ENCODE measurements around the gene ADPRH.

ADPRH gene

DNA sequence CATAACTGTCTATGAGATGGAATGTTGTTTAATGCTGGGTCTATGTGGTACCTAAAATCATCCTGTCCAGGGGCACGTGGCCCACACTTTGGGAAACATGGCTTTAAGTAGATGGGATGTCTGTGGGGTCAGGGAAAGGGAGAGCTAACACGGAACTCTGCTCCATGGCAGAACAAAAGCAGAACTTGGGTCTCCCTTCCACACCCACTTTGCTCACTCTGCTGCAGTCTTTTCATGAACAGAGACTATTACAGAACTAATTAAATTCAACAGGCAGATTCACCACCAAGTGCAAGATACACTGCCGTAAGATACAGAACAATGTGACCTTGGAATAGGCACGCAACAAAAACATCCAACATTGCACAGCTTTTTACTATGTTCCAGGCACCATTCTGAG lies 52.9 kb downstream of the ADPRH start:
- H3K27ac Mint-ChIP-seq, result peak overlapping the region; percentile 69
- no peaks in the 10 kb centered on the region for H3K36me3 Mint-ChIP-seq (ENCODE audit: low read depth)
- intact Hi-C loops (cut with micrococcal nuclease), result no loop called here
- H3K9me3 Mint-ChIP-seq, result no peaks in the 10 kb centered on the region
- H3K4me3 Mint-ChIP-seq, result no peak overlapping the region
- no peaks in the 10 kb centered on the region for H3K27me3 Mint-ChIP-seq
- peaks cover 86% of the 10 kb centered on the region for H3K4me1 Mint-ChIP-seq (ENCODE audit: low read depth)

DNA sequence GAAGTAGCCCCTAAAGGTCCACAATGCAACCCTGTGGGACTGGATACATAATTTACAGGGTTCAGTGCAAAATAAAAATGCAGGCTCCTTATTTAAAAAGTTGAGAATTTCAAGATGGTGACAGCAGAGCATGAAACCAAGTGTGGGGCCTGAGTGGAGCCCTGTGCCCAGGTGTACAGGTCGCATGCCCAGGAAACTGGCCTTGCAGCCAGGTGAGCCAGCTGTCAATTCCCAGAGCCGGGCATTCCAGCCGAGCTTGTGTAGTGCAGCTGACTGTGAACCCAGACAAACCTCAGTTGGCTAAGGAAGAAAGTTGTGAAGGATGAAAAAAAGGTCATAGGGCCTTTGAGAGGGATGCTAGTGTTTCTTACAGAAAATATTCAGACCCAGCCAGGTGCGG lies 53.5 kb downstream of the ADPRH start:
- no peaks in the 10 kb centered on the region for H3K36me3 Mint-ChIP-seq (ENCODE audit: low read depth)
- no peaks in the 10 kb centered on the region for H3K27me3 Mint-ChIP-seq
- H3K4me3 Mint-ChIP-seq, result no peak overlapping the region

DNA sequence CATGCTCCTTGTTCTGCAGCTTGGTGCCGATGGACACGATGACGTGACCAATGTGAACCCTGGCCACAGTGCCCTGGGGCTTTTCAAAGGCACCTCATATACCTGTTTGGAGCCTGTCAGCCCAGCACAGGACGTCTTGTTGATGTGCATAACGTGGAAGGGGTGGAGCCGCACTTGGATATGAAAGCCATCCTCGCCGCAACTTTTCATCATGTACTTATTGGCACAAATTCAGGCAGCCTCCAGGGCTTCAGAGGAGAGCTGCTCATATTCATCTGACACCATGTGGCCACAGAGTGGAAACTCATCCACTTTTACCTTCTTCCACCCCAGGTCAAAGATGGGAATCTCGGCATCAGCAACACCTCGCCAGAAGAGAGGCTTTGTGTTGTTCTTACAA lies 56.4 kb downstream of the ADPRH start:
- Mint-ChIP-seq H3K27ac (no peak overlapping the region), H3K4me3 (no peak overlapping the region), H3K9me3 (no peaks in the 10 kb centered on the region), H3K4me1 (ENCODE audit: low read depth) (peaks cover 82% of the 10 kb centered on the region), H3K27me3 (no peaks in the 10 kb centered on the region), H3K36me3 (ENCODE audit: low read depth) (no peaks in the 10 kb centered on the region)
- intact Hi-C loops (cut with micrococcal nuclease), result loop anchor here (5.0 kb wide), 1 partner anchor 42 kb away; the partner anchor contains the start of gene COX17

More for the DNA sequence above, 53.5 kb downstream of the ADPRH start:
- Mint-ChIP-seq H3K27ac (no peak overlapping the region), H3K9me3 (no peaks in the 10 kb centered on the region), H3K4me1 (ENCODE audit: low read depth) (peaks cover 86% of the 10 kb centered on the region)
- intact Hi-C loops (cut with micrococcal nuclease), result no loop called here

DNA sequence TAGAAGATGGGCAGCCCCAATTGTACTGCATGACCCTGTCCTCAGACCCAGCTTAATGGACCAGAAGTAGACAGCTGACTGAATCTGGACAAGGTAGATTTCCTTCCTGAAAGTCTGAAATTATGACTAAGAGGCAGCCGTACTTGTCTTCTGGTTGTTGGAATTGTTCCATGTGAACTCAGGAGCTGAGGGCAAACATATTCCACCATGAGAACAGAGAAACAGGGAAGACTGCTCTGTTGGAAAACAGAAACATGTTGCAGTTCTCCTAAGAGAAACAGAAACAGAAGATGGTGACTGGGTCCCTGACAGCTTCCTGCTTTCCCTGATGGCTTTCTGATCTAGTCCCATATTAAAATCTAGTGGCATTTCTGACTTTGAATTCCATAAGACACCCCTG lies 57.0 kb downstream of the ADPRH start:
- H3K9me3 Mint-ChIP-seq, result no peaks in the 10 kb centered on the region
- H3K4me1 Mint-ChIP-seq (ENCODE audit: low read depth), result peaks cover 78% of the 10 kb centered on the region
- H3K4me3 Mint-ChIP-seq, result no peak overlapping the region
- intact Hi-C loops (cut with micrococcal nuclease), result loop anchor here (5.0 kb wide), 1 partner anchor 41 kb away; the partner anchor contains the start of gene COX17
- H3K27me3 Mint-ChIP-seq, result no peaks in the 10 kb centered on the region
- peak overlapping the region; percentile 99 for H3K27ac Mint-ChIP-seq
- H3K36me3 Mint-ChIP-seq (ENCODE audit: low read depth), result no peaks in the 10 kb centered on the region

DNA sequence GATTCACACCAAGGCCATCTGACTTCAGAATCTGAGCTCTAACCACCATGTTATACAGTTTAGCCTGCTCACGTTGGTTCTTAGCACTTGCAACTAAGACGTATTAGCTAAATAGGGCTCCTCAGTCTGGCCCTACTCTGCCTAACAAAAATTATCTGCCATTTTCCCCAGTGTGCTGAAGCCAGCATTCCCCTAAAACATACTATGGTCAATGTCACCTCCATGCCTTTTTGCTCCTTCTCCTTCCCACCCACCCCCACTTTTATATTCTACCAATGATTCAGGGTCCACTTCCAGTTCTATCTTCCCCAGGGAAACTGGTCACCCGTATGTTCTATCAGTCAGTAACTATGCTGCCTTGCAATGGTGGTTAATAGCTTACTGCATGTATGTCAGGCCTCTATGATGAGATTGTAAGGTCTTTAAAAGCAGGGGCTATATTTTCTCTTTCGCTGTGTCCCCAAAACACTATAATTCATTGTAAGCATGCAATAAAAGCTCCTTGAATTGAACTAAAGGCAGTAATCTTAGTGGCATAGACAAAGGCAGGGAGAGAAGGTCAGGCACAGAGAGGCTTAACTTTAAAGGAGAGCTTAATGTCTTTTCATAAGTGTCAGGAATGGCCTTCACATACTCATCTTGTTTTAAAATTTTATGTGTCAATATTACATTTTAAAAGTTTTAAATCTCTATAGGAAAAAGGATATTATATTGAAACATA lies 57.8 kb downstream of the ADPRH start:
- intact Hi-C loops (cut with micrococcal nuclease), result loop anchor here (5.0 kb wide), 1 partner anchor 40 kb away; the partner anchor contains the start of gene COX17
- peaks cover 75% of the 10 kb centered on the region for H3K4me1 Mint-ChIP-seq (ENCODE audit: low read depth)
- H3K36me3 Mint-ChIP-seq (ENCODE audit: low read depth), result no peaks in the 10 kb centered on the region
- no peaks in the 10 kb centered on the region for H3K9me3 Mint-ChIP-seq
- peak overlapping the region; percentile 99 for H3K27ac Mint-ChIP-seq
- no peaks in the 10 kb centered on the region for H3K27me3 Mint-ChIP-seq
- H3K4me3 Mint-ChIP-seq, result no peak overlapping the region

DNA sequence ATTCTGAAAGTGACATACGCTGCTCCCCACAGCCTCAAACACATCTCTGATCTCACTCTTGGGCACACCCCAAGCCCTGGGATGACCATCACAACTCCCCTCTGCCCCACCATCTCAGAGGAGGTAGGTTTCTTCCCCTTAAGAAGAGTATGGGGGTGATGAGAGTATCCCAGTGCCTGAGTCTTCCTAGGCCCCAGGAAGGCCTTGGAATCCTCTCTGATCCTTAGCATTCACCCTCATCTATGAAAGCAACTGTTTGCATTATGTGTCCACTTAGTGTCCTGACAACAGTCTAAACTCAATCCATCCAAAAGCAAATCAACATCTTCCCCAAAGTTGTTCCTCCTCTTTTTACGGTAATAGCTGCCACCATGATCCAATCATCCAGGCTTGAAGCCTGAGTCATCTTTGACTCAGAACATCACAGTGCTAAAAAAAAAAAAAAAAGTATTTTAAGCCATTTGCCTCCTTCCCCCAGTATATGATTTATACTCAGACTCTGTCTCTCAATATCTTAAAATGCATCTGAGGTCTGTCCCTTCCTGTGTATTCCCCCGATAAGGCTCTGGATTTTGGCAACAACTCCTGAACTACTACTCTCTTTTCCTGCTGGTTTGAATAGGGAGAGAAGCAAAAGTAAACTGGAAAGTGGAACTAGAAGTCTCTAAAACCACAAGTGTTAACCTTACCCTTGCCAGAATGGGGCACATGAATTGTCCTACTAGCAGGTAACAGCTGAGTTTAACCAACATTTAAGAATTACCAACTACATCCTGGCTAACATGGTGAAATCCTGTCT lies 58.6 kb downstream of the ADPRH start:
- H3K27me3 Mint-ChIP-seq, result no peaks in the 10 kb centered on the region
- intact Hi-C loops (cut with micrococcal nuclease), result loop anchor here (1.0 to 5.0 kb wide), 4 partner anchors 9 to 49 kb away; partner anchors contain the start of gene COX17
- H3K4me1 Mint-ChIP-seq (ENCODE audit: low read depth), result peaks cover 75% of the 10 kb centered on the region
- H3K36me3 Mint-ChIP-seq (ENCODE audit: low read depth), result no peaks in the 10 kb centered on the region
- H3K27ac Mint-ChIP-seq, result peak overlapping the region; percentile 99
- peak overlapping the region; percentile 64 for H3K4me3 Mint-ChIP-seq
- no peaks in the 10 kb centered on the region for H3K9me3 Mint-ChIP-seq
